NCI-H510A (cell line): Measurements from ENCODE around the gene SAMD13.
"Not testable (repeated sequence)": the region's sequence is repeated elsewhere in the genome, so short reads cannot be mapped to it uniquely, and the experiment has no call there.

Source experiments
- DNase-seq: peaks from one replicate; lab custom pipeline; 2025; lab: John Stamatoyannopoulos, UW

Gene SAMD13

GRCh38 chr1:84286071-84286470, 15.4 kb upstream of the SAMD13 start:
- DNase-seq: no peak

GRCh38 chr1:84287389-84287788, 14.1 kb upstream of the SAMD13 start:
- DNase-seq: not testable (repeated sequence)

DNA sequence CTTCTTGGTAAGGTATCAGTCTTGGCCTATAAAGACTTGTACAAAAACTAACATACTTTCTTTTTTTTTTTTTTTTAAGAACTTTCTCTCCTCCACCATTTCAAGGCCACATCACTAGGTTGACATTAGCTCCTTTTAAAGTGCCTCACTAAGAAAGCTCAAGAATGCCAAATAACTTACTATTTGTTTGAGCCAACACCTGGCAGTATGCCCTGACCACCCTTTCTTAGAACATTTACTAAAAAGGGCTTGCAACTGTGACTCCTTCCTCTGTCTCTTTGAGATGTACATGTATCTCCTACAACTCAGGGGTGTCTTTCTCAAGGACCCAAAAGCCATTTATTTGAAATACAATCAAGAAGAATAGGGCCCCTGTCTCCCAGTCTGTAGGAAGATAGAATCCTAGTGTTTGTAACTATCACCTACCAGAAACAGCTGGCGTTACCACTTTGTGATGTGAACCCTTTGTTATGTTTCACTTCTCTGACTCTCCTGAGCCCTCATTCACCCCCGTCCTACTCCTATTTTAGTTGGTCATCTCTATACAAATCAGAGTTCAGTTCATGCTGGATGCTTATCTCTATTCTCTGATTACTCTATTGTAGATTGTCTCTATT, 12.2 kb upstream of the SAMD13 start:
- no peak for DNase-seq

- no peak for DNase-seq
Observed at GRCh38 chr1:84291882-84292655, 9.4 kb upstream of the SAMD13 start.

DNA sequence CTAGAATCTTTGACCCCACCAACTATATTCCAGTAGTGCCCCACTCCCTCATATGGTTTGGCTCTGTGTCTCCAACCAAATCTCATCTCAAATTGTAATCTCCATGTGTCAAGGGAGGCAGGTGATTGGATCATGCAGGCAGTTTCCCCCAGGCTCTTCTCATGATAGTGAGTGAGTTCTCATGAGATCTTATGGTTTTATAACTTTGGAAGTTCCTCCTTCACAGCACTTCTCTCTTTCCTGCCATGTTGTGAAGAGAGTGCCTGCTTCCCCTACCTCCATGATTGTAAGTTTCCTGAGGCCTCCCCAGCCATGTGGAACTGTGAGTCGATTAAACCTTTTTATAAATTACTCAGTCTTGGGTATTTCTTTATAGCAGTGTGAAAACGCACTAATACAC, 7.7 kb upstream of the SAMD13 start:
- DNase-seq: no peak

DNA sequence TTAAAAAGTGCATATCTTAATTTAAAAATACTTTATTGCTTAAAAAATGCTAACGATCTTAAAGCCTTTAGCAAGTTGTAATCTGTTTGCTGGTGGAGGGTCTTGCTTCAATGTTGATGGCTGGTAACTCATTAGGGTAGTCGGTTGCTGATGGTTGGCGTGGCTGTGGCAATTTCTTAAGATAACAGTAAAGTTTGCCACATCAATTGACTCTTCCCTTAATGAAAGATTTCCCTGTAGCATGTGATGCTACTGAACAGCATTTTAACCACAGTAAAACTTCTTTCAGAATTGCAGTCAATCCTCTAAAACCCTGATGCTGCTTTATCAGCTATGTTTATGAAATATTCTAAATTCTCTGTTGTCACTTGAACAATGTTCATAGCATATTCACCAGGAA, 6.8 kb upstream of the SAMD13 start:
- no peak for DNase-seq

GRCh38 chr1:84297546-84298244, 3.8 kb upstream of the SAMD13 start:
- DNase-seq: no peak

- DNase-seq: peak; percentile 57
Observed at GRCh38 chr1:84298328-84298683, 3.2 kb upstream of the SAMD13 start.

GRCh38 chr1:84298684-84299535, 2.6 kb upstream of the SAMD13 start:
- peak; percentile 21 for DNase-seq

- no peak for DNase-seq
Observed at GRCh38 chr1:84299536-84300170, 1.9 kb upstream of the SAMD13 start.

DNA sequence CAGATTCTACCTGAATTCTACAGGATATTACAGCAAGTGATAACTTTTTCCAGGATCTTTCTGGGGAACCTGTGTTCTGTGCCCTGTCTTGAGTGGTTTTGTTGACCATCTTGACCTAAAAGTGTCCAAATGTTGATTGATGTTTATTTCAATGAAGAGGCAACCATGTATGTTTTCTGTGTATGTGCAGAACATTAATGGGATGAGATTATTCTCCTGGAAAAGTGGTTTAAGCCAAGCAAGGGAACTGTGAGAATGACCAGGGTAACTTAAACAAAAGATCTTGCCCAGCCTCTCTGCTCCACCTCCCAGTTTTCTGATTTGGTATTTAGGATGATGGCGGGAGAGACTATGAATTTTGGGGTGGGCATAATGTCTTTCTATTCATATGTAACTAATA, 1.0 kb upstream of the SAMD13 start:
- DNase-seq: no peak

DNA sequence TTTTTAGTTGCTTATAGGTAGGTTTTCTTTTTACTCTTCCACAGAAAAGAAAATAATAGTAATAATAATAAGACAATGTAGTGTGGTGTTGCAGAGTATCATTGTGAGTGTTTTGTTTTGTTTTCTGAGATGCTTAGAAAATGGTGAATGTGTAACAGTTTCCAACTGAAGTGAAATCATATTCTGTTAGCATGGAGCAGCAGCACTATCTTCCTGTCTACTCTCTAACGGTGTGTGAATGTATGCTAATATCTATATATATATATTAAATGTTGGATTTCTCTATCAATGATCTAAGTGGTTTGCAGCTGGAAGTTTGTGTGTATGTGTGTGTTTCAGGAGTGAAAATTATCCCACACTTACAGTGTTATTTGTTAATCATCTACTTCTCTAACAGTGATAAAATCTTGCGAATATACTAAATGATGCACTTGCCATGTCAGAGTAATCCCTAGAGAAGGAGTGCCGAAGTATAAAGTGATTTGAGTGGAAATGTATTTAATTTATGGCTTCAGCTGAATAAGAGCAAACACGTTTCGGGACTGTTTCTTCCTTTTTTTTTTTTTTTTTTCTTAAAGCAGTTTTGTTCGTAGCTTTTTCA, 377 bp downstream of the SAMD13 start:
- DNase-seq: no peak

GRCh38 chr1:84303314-84303830, 1.9 kb downstream of the SAMD13 start:
- no peak for DNase-seq

- DNase-seq: no peak
Observed at GRCh38 chr1:84307398-84307797, 5.9 kb downstream of the SAMD13 start.

DNA sequence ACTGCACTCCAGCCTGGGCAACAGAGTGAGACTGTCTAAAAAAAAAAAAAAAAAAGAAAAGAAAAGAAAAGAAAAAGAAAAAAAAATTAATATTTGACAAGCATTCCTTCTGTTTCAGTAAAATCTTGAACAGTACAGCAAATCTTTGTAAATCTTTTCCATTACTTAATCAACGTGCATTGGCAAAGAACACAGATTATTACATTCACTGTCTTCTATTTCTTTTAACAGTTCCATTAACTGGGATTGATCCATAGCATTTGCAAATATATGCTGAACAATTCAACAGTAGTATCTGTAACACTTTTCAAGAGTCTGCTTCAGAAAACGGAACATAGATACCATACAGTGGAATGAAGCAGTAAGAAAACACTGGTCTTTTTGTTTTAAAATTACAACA, 9.8 kb downstream of the SAMD13 start:
- no peak for DNase-seq

- no peak for DNase-seq
Observed at GRCh38 chr1:84319662-84320061, 18.2 kb downstream of the SAMD13 start.

DNA sequence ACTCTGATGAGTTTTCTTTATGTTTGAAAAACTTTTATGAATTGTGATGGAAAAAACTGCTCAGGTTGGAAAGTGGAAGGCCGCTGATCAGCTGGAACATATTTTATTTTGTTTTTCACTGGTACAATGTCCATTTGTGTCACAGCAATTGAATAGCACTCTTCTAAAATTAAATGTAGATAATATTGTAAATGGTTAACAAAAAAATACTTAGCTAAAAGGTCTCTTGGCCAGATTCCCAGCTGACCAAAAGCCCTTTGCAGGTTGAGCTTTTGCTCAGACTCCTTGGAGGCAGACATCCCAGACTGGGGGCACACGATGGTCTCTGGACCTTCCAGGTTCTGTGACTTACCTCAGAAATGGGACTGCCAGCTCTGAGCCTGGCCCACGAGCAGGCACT, 26.3 kb downstream of the SAMD13 start:
- DNase-seq: no peak

- DNase-seq: no peak
Observed at GRCh38 chr1:84330125-84330984, 28.8 kb downstream of the SAMD13 start.

DNA sequence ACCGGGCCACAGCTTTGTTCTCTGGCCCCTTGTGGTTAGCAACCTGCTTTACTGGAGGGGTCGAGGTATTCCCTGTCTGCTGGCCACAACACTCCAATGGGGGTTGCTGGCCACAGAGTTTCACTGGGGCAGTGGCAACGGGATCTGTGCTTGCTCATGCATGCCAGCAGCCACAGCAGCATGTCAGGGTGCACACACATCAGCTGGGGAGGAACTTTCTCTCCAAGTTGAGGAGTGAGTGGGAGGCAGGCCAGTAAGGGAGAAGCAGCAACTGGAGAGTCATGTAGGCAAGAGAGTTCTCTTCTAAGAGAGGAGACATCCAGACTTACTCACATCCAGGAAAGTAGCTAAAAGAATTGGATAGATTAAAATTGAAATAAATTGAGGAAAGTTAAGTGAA, 38.0 kb downstream of the SAMD13 start:
- DNase-seq: no peak

- no peak for DNase-seq
Observed at GRCh38 chr1:84344286-84344685, 42.8 kb downstream of the SAMD13 start.
